ENCODE results near the gene MTHFD1L.

Gene MTHFD1L

GRCh38 chr6:150863213-150863928, 2.1 kb upstream of the MTHFD1L start:
- DNase-seq: no peak
- in situ Hi-C loops (cut with MboI; ENCODE audit: low pct_unique_long_range_greater_than_20kb, low sequenced_read_pairs): no loop called here

GRCh38 chr6:150865043-150865405, 478 bp upstream of the MTHFD1L start:
- DNase-seq: no peak
- in situ Hi-C loops (cut with MboI; ENCODE audit: low pct_unique_long_range_greater_than_20kb, low sequenced_read_pairs): no loop called here

DNA sequence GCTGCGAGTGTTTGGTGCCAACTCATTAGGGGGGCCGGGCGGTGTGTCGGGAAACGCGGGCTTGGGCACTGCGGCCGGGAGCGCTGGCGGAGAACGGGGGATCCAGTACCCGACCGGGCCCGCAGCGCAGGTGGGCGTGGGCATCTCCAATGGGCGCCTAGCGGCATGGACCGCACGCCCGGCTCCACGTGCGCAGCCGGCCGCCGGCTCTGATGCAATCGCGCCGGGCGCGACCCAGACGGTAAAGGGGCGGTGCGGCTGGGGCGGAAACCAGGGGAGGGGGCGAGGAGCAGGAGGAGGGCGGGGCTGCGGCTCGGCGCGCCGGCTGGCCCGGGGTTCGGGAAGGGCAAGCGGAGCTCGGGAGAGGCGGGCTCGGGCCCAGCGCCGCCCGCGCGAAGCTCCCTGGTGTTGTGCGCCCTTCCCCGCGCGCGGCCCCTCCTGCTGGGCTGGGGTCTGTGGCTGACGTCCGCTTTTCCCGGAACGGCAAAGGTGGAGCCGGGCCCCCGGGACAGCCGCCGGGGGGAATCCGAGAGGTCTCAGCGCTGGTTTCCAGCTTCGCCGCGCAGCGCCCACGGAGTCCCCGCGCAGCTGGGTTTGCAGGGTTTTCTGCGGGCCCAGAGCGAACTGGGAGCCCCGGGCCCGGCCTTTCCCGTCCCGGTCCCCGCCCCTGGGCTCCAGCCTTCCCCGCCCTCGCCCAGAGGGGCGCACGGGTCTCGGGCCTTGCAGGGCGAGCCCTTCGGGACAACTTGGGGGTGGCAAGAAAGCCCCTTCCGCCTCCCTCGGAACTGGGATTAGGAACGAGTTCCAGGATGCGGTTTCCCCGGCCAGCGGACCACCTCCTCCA, 867 bp downstream of the MTHFD1L start:
- in situ Hi-C loops (cut with MboI; ENCODE audit: low pct_unique_long_range_greater_than_20kb, low sequenced_read_pairs): no loop called here

GRCh38 chr6:150866991-150867501, 1.5 kb downstream of the MTHFD1L start:
- DNase-seq: no peak
- in situ Hi-C loops (cut with MboI; ENCODE audit: low pct_unique_long_range_greater_than_20kb, low sequenced_read_pairs): no loop called here

More for the DNA sequence above, 867 bp downstream of the MTHFD1L start:
- peak; percentile 82 for DNase-seq

DNA sequence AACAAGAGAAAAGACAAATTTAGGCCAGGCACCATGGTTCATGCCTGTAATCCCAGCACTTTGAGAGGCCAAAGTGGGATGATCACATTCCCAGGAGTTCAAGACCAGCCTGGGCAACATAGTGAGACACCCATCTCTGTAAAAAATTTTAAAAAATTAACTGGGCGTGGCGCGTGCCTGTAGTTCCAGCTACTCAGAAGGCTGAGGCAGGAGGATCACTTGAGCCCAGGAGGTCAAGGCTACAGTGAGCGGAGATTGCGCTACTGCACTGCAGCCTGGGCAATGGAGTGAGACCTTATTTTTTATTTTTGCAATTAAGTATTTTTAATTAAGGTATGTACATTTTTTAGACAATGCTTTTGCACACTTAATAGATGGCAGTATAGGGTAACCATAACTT, 3.3 kb downstream of the MTHFD1L start:
- DNase-seq: no peak
- in situ Hi-C loops (cut with MboI; ENCODE audit: low pct_unique_long_range_greater_than_20kb, low sequenced_read_pairs): no loop called here

DNA sequence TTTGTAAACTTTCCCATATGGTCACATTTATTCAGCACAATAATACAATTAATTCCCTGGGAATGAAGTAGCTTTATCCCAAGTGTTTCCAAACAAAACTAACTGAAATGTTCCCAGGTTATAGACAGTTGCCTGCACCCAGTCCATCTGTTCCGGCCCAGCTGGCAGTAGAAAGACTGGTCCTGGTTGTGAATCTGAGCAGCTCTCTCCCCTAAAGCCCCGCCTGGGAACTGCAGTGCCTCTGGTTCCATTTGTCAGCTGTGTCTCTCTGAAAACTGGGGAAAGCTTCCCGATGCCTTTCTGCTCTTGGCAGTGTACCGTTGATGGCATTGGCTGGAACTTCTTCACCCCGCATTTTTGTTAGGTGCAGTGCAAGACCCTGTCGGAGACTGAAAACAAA, 8.7 kb downstream of the MTHFD1L start:
- in situ Hi-C loops (cut with MboI; ENCODE audit: low pct_unique_long_range_greater_than_20kb, low sequenced_read_pairs): no loop called here
- DNase-seq: no peak

DNA sequence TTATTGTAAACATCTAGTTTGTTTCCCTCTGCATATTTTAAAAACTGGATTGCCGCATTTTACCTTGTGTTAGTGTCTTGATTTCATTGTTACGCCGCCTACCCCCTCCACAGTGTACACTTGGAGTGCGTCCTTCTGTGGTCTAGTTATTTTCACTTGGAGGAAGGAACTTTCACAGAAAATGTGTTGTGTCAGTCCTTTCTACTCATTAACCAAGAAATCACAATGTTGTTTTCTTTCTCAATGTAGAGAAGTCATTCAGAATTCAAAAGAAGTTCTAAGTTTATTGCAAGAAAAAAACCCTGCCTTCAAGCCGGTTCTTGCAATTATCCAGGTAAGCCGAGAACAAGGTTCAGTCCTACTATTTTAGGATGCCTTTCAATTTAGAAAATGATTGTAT, 10.3 kb downstream of the MTHFD1L start:
- in situ Hi-C loops (cut with MboI; ENCODE audit: low pct_unique_long_range_greater_than_20kb, low sequenced_read_pairs): loop anchor here (25.0 kb wide), 1 partner anchor 461 kb away; no protein-coding TSS in a partner anchor
- DNase-seq: no peak

GRCh38 chr6:150876598-150876997, 11.1 kb downstream of the MTHFD1L start:
- in situ Hi-C loops (cut with MboI; ENCODE audit: low pct_unique_long_range_greater_than_20kb, low sequenced_read_pairs): loop anchor here (25.0 kb wide), 1 partner anchor 461 kb away; no protein-coding TSS in a partner anchor

GRCh38 chr6:150877928-150878327, 12.4 kb downstream of the MTHFD1L start:
- in situ Hi-C loops (cut with MboI; ENCODE audit: low pct_unique_long_range_greater_than_20kb, low sequenced_read_pairs): loop anchor here (25.0 kb wide), 1 partner anchor 459 kb away; no protein-coding TSS in a partner anchor
- no peak for DNase-seq

More at GRCh38 chr6:150876598-150876997, 11.1 kb downstream of the MTHFD1L start:
- no peak for DNase-seq

- DNase-seq: no peak
- in situ Hi-C loops (cut with MboI; ENCODE audit: low pct_unique_long_range_greater_than_20kb, low sequenced_read_pairs): loop anchor here (25.0 kb wide), 1 partner anchor 459 kb away; no protein-coding TSS in a partner anchor
Observed at GRCh38 chr6:150878347-150879213, 13.1 kb downstream of the MTHFD1L start.

DNA sequence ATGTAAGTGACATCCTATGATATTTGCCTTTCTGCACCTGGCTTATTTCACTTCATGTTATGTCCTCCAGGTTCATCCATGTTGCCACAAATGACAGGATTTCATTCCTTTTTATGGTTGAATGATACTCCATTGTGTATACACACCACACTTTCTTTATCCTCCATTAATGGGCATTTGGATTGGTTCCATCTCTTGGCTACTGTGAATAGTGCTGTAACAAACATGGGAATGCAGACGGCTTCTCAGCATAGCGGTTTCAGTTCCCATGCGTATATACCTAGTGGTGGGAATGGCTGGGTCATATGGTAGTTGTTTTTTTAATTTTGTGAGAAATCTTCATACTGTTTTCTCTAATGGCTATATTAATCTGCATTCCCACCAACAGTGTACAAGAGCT, 14.8 kb downstream of the MTHFD1L start:
- DNase-seq: no peak
- in situ Hi-C loops (cut with MboI; ENCODE audit: low pct_unique_long_range_greater_than_20kb, low sequenced_read_pairs): loop anchor here (25.0 kb wide), 1 partner anchor 457 kb away; no protein-coding TSS in a partner anchor

DNA sequence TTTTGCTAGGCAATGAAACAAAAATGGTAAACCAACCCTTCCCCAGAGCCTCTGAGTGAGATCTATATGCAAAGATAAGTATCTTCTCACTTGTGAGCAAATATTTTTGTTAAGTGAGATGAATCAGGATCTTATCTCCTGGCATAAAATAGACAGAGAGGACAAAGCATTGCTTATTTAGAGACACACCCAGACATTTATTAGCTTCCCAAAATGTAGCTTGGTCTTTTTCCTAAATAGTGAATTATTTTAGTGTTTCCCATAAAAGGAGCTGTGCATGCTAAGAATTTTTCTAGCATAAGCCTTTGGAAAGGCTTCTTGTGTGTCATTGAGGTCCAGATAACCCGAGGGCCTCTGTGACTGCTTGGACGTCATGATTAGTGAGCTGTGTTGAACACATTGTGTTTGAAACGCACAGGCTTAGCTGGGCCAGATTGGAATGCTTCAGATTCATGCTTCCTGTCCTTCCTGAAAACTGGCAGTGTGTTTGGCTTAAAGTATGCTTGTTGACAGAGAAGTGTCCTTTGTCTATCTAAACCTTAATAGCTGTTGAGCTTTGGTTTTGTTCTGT, 16.5 kb downstream of the MTHFD1L start:
- DNase-seq: no peak
- in situ Hi-C loops (cut with MboI; ENCODE audit: low pct_unique_long_range_greater_than_20kb, low sequenced_read_pairs): loop anchor here (25.0 kb wide), 1 partner anchor 455 kb away; no protein-coding TSS in a partner anchor

DNA sequence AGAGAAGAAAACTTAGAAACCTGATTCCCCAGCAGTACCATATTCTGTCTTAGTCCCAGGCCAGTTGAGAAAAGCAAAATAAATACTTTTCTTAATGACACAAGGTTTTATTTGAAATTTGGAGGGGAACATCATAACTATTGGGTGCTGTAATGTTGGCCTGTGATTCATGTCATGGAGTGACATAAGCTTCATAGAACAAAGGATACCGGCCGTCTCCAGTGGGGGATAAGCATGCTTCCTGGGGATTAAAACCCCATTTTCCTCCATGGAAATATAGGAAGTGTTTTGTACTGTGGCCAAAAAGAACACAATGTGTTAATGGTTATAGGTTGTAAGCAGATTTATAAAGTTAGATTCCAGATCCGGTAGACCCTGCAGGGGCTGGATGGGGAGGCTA, 18.0 kb downstream of the MTHFD1L start:
- no peak for DNase-seq
- in situ Hi-C loops (cut with MboI; ENCODE audit: low pct_unique_long_range_greater_than_20kb, low sequenced_read_pairs): loop anchor here (25.0 kb wide), 1 partner anchor 454 kb away; no protein-coding TSS in a partner anchor

DNA sequence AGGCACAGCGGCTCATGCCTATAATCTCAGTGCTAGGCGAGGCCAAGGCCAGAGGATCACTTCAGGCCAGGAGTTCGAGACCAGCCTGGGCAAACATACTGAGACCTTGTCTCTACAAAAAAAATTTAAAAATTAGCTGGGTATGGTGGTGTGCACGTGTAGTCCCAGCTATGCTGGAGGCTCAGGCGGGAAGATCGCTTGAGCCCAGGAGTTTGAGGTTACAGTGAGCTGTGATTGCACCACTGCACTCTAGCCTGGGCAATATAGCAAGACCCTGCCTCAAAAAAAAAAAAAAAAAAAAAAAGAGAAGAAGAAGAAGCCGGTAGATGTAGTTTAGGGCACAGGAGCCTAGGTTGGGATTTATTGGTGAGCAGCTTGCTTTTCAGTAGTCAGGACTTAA, 20.7 kb downstream of the MTHFD1L start:
- in situ Hi-C loops (cut with MboI; ENCODE audit: low pct_unique_long_range_greater_than_20kb, low sequenced_read_pairs): loop anchor here (25.0 kb wide), 1 partner anchor 451 kb away; no protein-coding TSS in a partner anchor
- DNase-seq: no peak

- in situ Hi-C loops (cut with MboI; ENCODE audit: low pct_unique_long_range_greater_than_20kb, low sequenced_read_pairs): loop anchor here (25.0 kb wide), 1 partner anchor 449 kb away; no protein-coding TSS in a partner anchor
- no peak for DNase-seq
Observed at GRCh38 chr6:150887978-150888563, 22.6 kb downstream of the MTHFD1L start.

DNA sequence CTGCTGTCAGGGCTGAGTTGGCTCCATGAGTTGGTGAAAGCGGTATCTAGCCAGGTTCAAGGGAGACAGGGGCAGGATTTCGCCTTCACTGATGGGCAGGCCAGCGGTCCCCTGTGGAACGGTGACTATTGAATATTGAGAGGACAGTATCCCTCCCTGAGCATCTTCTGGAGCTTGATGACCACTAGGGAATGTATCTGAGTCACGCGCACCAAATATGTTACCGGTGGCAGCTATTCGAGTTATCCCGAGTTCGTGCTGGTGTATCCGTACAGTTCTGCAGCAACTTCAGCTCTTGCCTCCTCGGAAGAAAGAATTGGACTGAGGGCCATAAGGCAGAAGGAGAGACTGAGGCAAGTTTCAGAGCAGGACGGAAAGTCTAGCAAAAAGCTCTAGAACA, 24.8 kb downstream of the MTHFD1L start:
- in situ Hi-C loops (cut with MboI; ENCODE audit: low pct_unique_long_range_greater_than_20kb, low sequenced_read_pairs): loop anchor here (25.0 kb wide), 1 partner anchor 447 kb away; no protein-coding TSS in a partner anchor
- DNase-seq: no peak

DNA sequence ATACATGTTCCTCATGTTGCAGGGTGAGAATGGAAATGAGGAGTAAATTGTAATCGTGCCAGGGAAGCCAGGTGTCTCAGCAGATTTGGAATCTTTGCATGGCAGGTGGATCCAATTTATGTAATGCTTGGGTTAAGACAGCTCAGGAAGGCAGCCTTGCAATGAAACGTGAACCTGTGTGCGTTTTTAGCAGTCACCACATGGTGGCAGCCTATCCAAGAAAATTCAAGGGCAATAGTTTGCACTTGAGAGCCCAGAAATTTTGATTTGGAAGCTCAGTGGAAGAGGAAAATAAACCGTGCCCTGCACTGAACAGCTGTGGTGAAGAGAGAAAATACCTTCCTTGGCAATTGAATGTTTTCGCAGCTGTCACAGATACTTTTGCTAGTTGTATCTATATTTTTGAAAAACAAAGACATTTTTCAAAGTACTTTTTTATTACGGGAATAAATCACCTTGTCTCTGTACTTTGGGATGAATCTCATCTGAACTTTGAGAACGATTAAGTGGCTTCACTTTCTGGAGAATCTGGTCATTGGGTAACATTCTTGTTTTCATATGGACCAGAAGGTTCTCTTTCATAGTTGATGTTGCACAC, 26.5 kb downstream of the MTHFD1L start:
- peak; percentile 84 for DNase-seq
- in situ Hi-C loops (cut with MboI; ENCODE audit: low pct_unique_long_range_greater_than_20kb, low sequenced_read_pairs): loop anchor here (25.0 kb wide), 1 partner anchor 445 kb away; no protein-coding TSS in a partner anchor
